Measurements from ENCODE around the gene PTGES3L.
"Not testable (repeated sequence)": the region's sequence is repeated elsewhere in the genome, so short reads cannot be mapped to it uniquely, and the experiment has no call there.

PTGES3L gene

GRCh38 chr17:42989726-42990652 is 10.1 kb upstream of the PTGES3L start:
- Histone ChIP-seq H3K27me3 (replicated peaks; ENCODE audit: control insufficient read depth, insufficient read depth, low read length) (no peaks in the 10 kb centered on the region), H3K9me3 (ENCODE audit: control insufficient read depth, low read length) (no peaks in the 10 kb centered on the region), H3K36me3 (ENCODE audit: control insufficient read depth, insufficient read depth, low read length, severe bottlenecking) (peaks cover 57% of the 10 kb centered on the region), H3K9ac (ENCODE audit: low read length) (peak overlapping the region; percentile 58), H3K4me3 (ENCODE audit: low read length) (peak overlapping the region; percentile 26), H3K4me1 (ENCODE audit: control insufficient read depth, insufficient read depth, low read length) (peaks cover 62% of the 10 kb centered on the region)
- peak; percentile 46 for DNase-seq (ENCODE audit: low read depth)

GRCh38 chr17:42989141-42989540 is 9.3 kb upstream of the PTGES3L start:
- H3K4me3 ChIP-seq (ENCODE audit: low read length), result no peak overlapping the region
- no peaks in the 10 kb centered on the region for H3K27me3 ChIP-seq (replicated peaks; ENCODE audit: control insufficient read depth, insufficient read depth, low read length)
- peak overlapping the region; percentile 0 for H3K9ac ChIP-seq (ENCODE audit: low read length)
- no peaks in the 10 kb centered on the region for H3K9me3 ChIP-seq (ENCODE audit: control insufficient read depth, low read length)
- DNase-seq (ENCODE audit: low read depth), result no peak
- H3K36me3 ChIP-seq (ENCODE audit: control insufficient read depth, insufficient read depth, low read length, severe bottlenecking), result peaks cover 49% of the 10 kb centered on the region
- H3K4me1 ChIP-seq (ENCODE audit: control insufficient read depth, insufficient read depth, low read length), result peaks cover 70% of the 10 kb centered on the region

GRCh38 chr17:42985225-42985624 is 5.3 kb upstream of the PTGES3L start:
- Histone ChIP-seq H3K36me3 (ENCODE audit: control insufficient read depth, insufficient read depth, low read length, severe bottlenecking) (peaks cover 21% of the 10 kb centered on the region), H3K4me1 (ENCODE audit: control insufficient read depth, insufficient read depth, low read length) (peaks cover 67% of the 10 kb centered on the region), H3K9me3 (ENCODE audit: control insufficient read depth, low read length) (no peaks in the 10 kb centered on the region), H3K4me3 (ENCODE audit: low read length) (peak overlapping the region; percentile 19), H3K9ac (ENCODE audit: low read length) (peak overlapping the region; percentile 47), H3K27me3 (replicated peaks; ENCODE audit: control insufficient read depth, insufficient read depth, low read length) (no peaks in the 10 kb centered on the region)
- DNase-seq (ENCODE audit: low read depth), result no peak

GRCh38 chr17:42982266-42982665 is 2.4 kb upstream of the PTGES3L start:
- Histone ChIP-seq H3K9me3 (ENCODE audit: control insufficient read depth, low read length) (no peaks in the 10 kb centered on the region), H3K4me3 (ENCODE audit: low read length) (peak overlapping the region; percentile 90), H3K9ac (ENCODE audit: low read length) (no peak overlapping the region), H3K36me3 (ENCODE audit: control insufficient read depth, insufficient read depth, low read length, severe bottlenecking) (no peaks in the 10 kb centered on the region), H3K27me3 (replicated peaks; ENCODE audit: control insufficient read depth, insufficient read depth, low read length) (no peaks in the 10 kb centered on the region), H3K4me1 (ENCODE audit: control insufficient read depth, insufficient read depth, low read length) (peaks cover 46% of the 10 kb centered on the region)
- DNase-seq (ENCODE audit: low read depth), result no peak

- peak; percentile 74 for DNase-seq (ENCODE audit: low read depth)
- Histone ChIP-seq H3K27me3 (replicated peaks; ENCODE audit: control insufficient read depth, insufficient read depth, low read length) (no peaks in the 10 kb centered on the region), H3K4me1 (ENCODE audit: control insufficient read depth, insufficient read depth, low read length) (peaks cover 35% of the 10 kb centered on the region), H3K9me3 (ENCODE audit: control insufficient read depth, low read length) (no peaks in the 10 kb centered on the region), H3K4me3 (ENCODE audit: low read length) (peak overlapping the region; percentile 90), H3K36me3 (ENCODE audit: control insufficient read depth, insufficient read depth, low read length, severe bottlenecking) (no peaks in the 10 kb centered on the region), H3K9ac (ENCODE audit: low read length) (peak overlapping the region; percentile 85)
Measured at GRCh38 chr17:42980766-42981397, 1.0 kb upstream of the PTGES3L start.

GRCh38 chr17:42980274-42980765 is 440 bp upstream of the PTGES3L start, which contains the start of gene RUNDC1:
TSS of gene RUNDC1 (plus strand) at chr17:42980565. CDS start at chr17:42980577, 12 bp downstream.
- Histone ChIP-seq H3K4me1 (ENCODE audit: control insufficient read depth, insufficient read depth, low read length) (peaks cover 30% of the 10 kb centered on the region), H3K36me3 (ENCODE audit: control insufficient read depth, insufficient read depth, low read length, severe bottlenecking) (no peaks in the 10 kb centered on the region), H3K9ac (ENCODE audit: low read length) (peak within 1 kb of the TSS; percentile 85), H3K9me3 (ENCODE audit: control insufficient read depth, low read length) (no peaks in the 10 kb centered on the region), H3K27me3 (replicated peaks; ENCODE audit: control insufficient read depth, insufficient read depth, low read length) (no peaks in the 10 kb centered on the region), H3K4me3 (ENCODE audit: low read length) (peak within 1 kb of the TSS; percentile 90)
- DNase-seq (ENCODE audit: low read depth), result peak; percentile 97

- not testable (repeated sequence) for H3K27me3 ChIP-seq (replicated peaks; ENCODE audit: control insufficient read depth, insufficient read depth, low read length); H3K4me3 ChIP-seq (ENCODE audit: low read length); H3K9ac ChIP-seq (ENCODE audit: low read length); DNase-seq (ENCODE audit: low read depth); H3K9me3 ChIP-seq (ENCODE audit: control insufficient read depth, low read length); H3K4me1 ChIP-seq (ENCODE audit: control insufficient read depth, insufficient read depth, low read length); H3K36me3 ChIP-seq (ENCODE audit: control insufficient read depth, insufficient read depth, low read length, severe bottlenecking)
Measured at GRCh38 chr17:42975701-42976100, 4.2 kb downstream of the PTGES3L start.

- Histone ChIP-seq H3K4me3 (ENCODE audit: low read length) (no peak overlapping the region), H3K9me3 (ENCODE audit: control insufficient read depth, low read length) (no peaks in the 10 kb centered on the region), H3K36me3 (ENCODE audit: control insufficient read depth, insufficient read depth, low read length, severe bottlenecking) (no peaks in the 10 kb centered on the region), H3K27me3 (replicated peaks; ENCODE audit: control insufficient read depth, insufficient read depth, low read length) (no peaks in the 10 kb centered on the region), H3K9ac (ENCODE audit: low read length) (no peak overlapping the region), H3K4me1 (ENCODE audit: control insufficient read depth, insufficient read depth, low read length) (peaks cover 8% of the 10 kb centered on the region)
- DNase-seq (ENCODE audit: low read depth), result no peak
Measured at GRCh38 chr17:42975265-42975664, 4.6 kb downstream of the PTGES3L start.

GRCh38 chr17:42973323-42973722 is 6.6 kb downstream of the PTGES3L start:
- DNase-seq (ENCODE audit: low read depth); H3K9ac ChIP-seq (ENCODE audit: low read length); H3K27me3 ChIP-seq (replicated peaks; ENCODE audit: control insufficient read depth, insufficient read depth, low read length); H3K9me3 ChIP-seq (ENCODE audit: control insufficient read depth, low read length); H3K4me1 ChIP-seq (ENCODE audit: control insufficient read depth, insufficient read depth, low read length); H3K36me3 ChIP-seq (ENCODE audit: control insufficient read depth, insufficient read depth, low read length, severe bottlenecking); H3K4me3 ChIP-seq (ENCODE audit: low read length): not testable (repeated sequence)

GRCh38 chr17:42971589-42971988 is 8.3 kb downstream of the PTGES3L start:
- no peaks in the 10 kb centered on the region for H3K9me3 ChIP-seq (ENCODE audit: control insufficient read depth, low read length)
- no peak for DNase-seq (ENCODE audit: low read depth)
- H3K9ac ChIP-seq (ENCODE audit: low read length), result no peak overlapping the region
- H3K4me1 ChIP-seq (ENCODE audit: control insufficient read depth, insufficient read depth, low read length), result peaks cover 9% of the 10 kb centered on the region
- H3K27me3 ChIP-seq (replicated peaks; ENCODE audit: control insufficient read depth, insufficient read depth, low read length), result no peaks in the 10 kb centered on the region
- H3K4me3 ChIP-seq (ENCODE audit: low read length), result no peak overlapping the region
- H3K36me3 ChIP-seq (ENCODE audit: control insufficient read depth, insufficient read depth, low read length, severe bottlenecking), result no peaks in the 10 kb centered on the region

GRCh38 chr17:42969001-42969581 is 10.8 kb downstream of the PTGES3L start:
- Histone ChIP-seq H3K9ac (ENCODE audit: low read length) (no peak overlapping the region), H3K4me3 (ENCODE audit: low read length) (no peak overlapping the region), H3K9me3 (ENCODE audit: control insufficient read depth, low read length) (no peaks in the 10 kb centered on the region), H3K4me1 (ENCODE audit: control insufficient read depth, insufficient read depth, low read length) (peaks cover 9% of the 10 kb centered on the region), H3K27me3 (replicated peaks; ENCODE audit: control insufficient read depth, insufficient read depth, low read length) (no peaks in the 10 kb centered on the region), H3K36me3 (ENCODE audit: control insufficient read depth, insufficient read depth, low read length, severe bottlenecking) (no peaks in the 10 kb centered on the region)
- no peak for DNase-seq (ENCODE audit: low read depth)
